ENCODE data around the gene TMPRSS4.

The TMPRSS4 gene

GRCh38 chr11:118153976-118154375 is 77.1 kb downstream of the TMPRSS4 start:
- no peak for DNase-seq (ENCODE audit: low spot score)

GRCh38 chr11:118154641-118155040 is 77.8 kb downstream of the TMPRSS4 start:
- DNase-seq (ENCODE audit: low spot score) = no peak

GRCh38 chr11:118155776-118156530 is 79.1 kb downstream of the TMPRSS4 start:
- DNase-seq (ENCODE audit: low spot score) = no peak

- DNase-seq (ENCODE audit: low spot score) = peak; percentile 36
Measured at GRCh38 chr11:118156531-118157185, 79.8 kb downstream of the TMPRSS4 start.

- no peak for DNase-seq (ENCODE audit: low spot score)
Measured at GRCh38 chr11:118157186-118157895, 80.5 kb downstream of the TMPRSS4 start.

- DNase-seq (ENCODE audit: low spot score) = no peak
Measured at GRCh38 chr11:118161786-118162185, 84.9 kb downstream of the TMPRSS4 start.

- DNase-seq (ENCODE audit: low spot score) = no peak
Measured at GRCh38 chr11:118162846-118163245, 86.0 kb downstream of the TMPRSS4 start.

GRCh38 chr11:118163494-118163893 is 86.6 kb downstream of the TMPRSS4 start:
- no peak for DNase-seq (ENCODE audit: low spot score)

- no peak for DNase-seq (ENCODE audit: low spot score)
Measured at GRCh38 chr11:118164885-118165284, 88.0 kb downstream of the TMPRSS4 start.

GRCh38 chr11:118166641-118167040 is 89.8 kb downstream of the TMPRSS4 start:
- DNase-seq (ENCODE audit: low spot score) = no peak

GRCh38 chr11:118167253-118167652 is 90.4 kb downstream of the TMPRSS4 start:
- no peak for DNase-seq (ENCODE audit: low spot score)

- DNase-seq (ENCODE audit: low spot score) = no peak
Measured at GRCh38 chr11:118167906-118168305, 91.0 kb downstream of the TMPRSS4 start.

GRCh38 chr11:118168316-118168715 is 91.4 kb downstream of the TMPRSS4 start:
- no peak for DNase-seq (ENCODE audit: low spot score)

- DNase-seq (ENCODE audit: low spot score) = no peak
Measured at GRCh38 chr11:118168751-118169150, 91.9 kb downstream of the TMPRSS4 start.

GRCh38 chr11:118169300-118170140 is 92.6 kb downstream of the TMPRSS4 start:
- no peak for DNase-seq (ENCODE audit: low spot score)

GRCh38 chr11:118170231-118170630 is 93.4 kb downstream of the TMPRSS4 start:
- no peak for DNase-seq (ENCODE audit: low spot score)

GRCh38 chr11:118170882-118171268 is 94.0 kb downstream of the TMPRSS4 start:
- DNase-seq (ENCODE audit: low spot score) = no peak

All from SW480 (cell line).